Placental pericyte (primary cell): ENCODE data around the gene PRRG1. TPM values are rescaled to one million over a fixed set of nuclear protein-coding genes. Genes with fewer than 3 reads are reported as not detected.

Experiments
- total RNA-seq: library from RNA; depleted of rRNA; stranded (reverse); fragments of >200 nt; gene quantifications from 2 replicates; pipeline ENCODE4 v1.2.3, GENCODE V29; 2012

The PRRG1 gene
- 14.2 and 31.3 TPM in 2 replicates for total RNA-seq

GRCh38 chrX:37349221-37350033 lies at the start of gene PRRG1:
Gene PRRG1 (plus strand): TSS chrX:37349364. CDS start chrX:37406250, 56,886 bp downstream.

Other genes starting within 250 kb of the PRRG1 start
- 0.29 TPM in 1 of 2 replicates, not detected in the other for gene LANCL3, start 222.3 kb downstream of the PRRG1 start, total RNA-seq